A673 (cell line): ENCODE data around the gene PIK3C2B.

Experiments used
- CTCF ChIP-seq: fragments of 300-800, 200-600 bp; sonication (generic); conservative IDR thresholded peaks from 2 replicates; pipeline ENCODE4 v1.5.1; 2017; ENCODE audit warnings: low read depth, mild to moderate bottlenecking, antibody characterized with exemption, low read length, moderate library complexity, mixed read lengths
- EZH2 ChIP-seq: fragments of 200-600 bp; sonication (generic); IDR thresholded peaks from 2 replicates; pipeline ENCODE4 v1.6.1; 2017; ENCODE audit warnings: borderline replicate concordance, low read depth, mild to moderate bottlenecking, mixed read lengths, antibody characterized with exemption, low read length; ENCODE audit not compliant: poor library complexity, severe bottlenecking

GRCh38 chr1:204461331-204462228, 33.0 kb downstream of the PIK3C2B start:
- no peak for TF ChIP-seq CTCF
- TF ChIP-seq EZH2, result no peak
